HepG2 (cell line): ENCODE results near the gene MAP3K5.

Experiments
- SRF ChIP-seq: IDR thresholded peaks from 2 replicates; pipeline ENCODE4 v1.6.1; 2011; ENCODE audit warnings: mild to moderate bottlenecking, low read depth, low read length, moderate library complexity
- ZNF20 ChIP-seq: sonication (generic); formaldehyde crosslinking; IDR thresholded peaks from 2 replicates; pipeline ENCODE4 v1.4.0; 2020; ENCODE audit warnings: mild to moderate bottlenecking, moderate library complexity, missing genetic modification reagents
- ZNF350 ChIP-seq: sonication (generic); formaldehyde crosslinking; IDR thresholded peaks from 2 replicates; pipeline ENCODE4 v1.4.0; 2020; ENCODE audit warnings: mild to moderate bottlenecking, low read depth, missing genetic modification reagents, borderline replicate concordance
- TF ChIP-seq, protein P1 (sequence below): sonication (generic); formaldehyde crosslinking; IDR thresholded peaks from 2 replicates; pipeline ENCODE4 v1.5.0; 2020; ENCODE audit warnings: mild to moderate bottlenecking, missing genetic modification reagents, moderate library complexity
- TF ChIP-seq, protein P2 (sequence below): sonication (generic); formaldehyde crosslinking; IDR thresholded peaks from 2 replicates; pipeline ENCODE4; 2020; ENCODE audit warnings: missing genetic modification reagents, mild to moderate bottlenecking, borderline replicate concordance

DNA sequence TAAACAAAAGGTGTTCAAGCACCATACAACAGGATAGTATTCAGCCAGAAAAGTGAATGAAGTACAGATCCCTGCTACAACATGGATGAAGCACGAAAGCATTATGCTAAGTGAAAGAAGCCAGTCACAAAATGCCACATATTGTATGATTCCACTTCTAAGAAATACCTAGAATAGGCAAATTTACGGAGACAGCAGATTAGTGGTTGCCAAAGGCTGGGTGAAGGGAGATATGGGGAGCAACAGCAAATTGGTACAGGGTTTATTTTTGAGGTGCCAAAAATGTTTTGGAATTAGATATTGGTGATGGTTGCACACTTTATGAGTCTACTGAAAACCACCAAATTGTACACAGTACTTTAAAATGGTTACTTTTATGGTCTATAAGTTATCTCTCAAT lies 23.2 kb downstream of the MAP3K5 start:
- TF ChIP-seq SRF (no peak), ZNF20 (CRISPR knock-in tag) (no peak), ZNF350 (CRISPR knock-in tag) (no peak)
- TF ChIP-seq, protein P1, sequence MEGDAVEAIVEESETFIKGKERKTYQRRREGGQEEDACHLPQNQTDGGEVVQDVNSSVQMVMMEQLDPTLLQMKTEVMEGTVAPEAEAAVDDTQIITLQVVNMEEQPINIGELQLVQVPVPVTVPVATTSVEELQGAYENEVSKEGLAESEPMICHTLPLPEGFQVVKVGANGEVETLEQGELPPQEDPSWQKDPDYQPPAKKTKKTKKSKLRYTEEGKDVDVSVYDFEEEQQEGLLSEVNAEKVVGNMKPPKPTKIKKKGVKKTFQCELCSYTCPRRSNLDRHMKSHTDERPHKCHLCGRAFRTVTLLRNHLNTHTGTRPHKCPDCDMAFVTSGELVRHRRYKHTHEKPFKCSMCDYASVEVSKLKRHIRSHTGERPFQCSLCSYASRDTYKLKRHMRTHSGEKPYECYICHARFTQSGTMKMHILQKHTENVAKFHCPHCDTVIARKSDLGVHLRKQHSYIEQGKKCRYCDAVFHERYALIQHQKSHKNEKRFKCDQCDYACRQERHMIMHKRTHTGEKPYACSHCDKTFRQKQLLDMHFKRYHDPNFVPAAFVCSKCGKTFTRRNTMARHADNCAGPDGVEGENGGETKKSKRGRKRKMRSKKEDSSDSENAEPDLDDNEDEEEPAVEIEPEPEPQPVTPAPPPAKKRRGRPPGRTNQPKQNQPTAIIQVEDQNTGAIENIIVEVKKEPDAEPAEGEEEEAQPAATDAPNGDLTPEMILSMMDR (CRISPR knock-in tag): no peak
- TF ChIP-seq, protein P2, sequence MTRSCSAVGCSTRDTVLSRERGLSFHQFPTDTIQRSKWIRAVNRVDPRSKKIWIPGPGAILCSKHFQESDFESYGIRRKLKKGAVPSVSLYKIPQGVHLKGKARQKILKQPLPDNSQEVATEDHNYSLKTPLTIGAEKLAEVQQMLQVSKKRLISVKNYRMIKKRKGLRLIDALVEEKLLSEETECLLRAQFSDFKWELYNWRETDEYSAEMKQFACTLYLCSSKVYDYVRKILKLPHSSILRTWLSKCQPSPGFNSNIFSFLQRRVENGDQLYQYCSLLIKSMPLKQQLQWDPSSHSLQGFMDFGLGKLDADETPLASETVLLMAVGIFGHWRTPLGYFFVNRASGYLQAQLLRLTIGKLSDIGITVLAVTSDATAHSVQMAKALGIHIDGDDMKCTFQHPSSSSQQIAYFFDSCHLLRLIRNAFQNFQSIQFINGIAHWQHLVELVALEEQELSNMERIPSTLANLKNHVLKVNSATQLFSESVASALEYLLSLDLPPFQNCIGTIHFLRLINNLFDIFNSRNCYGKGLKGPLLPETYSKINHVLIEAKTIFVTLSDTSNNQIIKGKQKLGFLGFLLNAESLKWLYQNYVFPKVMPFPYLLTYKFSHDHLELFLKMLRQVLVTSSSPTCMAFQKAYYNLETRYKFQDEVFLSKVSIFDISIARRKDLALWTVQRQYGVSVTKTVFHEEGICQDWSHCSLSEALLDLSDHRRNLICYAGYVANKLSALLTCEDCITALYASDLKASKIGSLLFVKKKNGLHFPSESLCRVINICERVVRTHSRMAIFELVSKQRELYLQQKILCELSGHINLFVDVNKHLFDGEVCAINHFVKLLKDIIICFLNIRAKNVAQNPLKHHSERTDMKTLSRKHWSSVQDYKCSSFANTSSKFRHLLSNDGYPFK: no peak
